NCI-H345 treated with DMSO at 0.1 percent for 48 hours (cell line): ENCODE results near the gene COA1.
"Not testable (repeated sequence)": the region's sequence is repeated elsewhere in the genome, so short reads cannot be mapped to it uniquely, and the experiment has no call there.

Source experiments
- DNase-seq: peaks from one replicate; lab custom pipeline; 2025; ENCODE audit not compliant: unreplicated experiment; lab: John Stamatoyannopoulos, UW

Gene COA1

DNA sequence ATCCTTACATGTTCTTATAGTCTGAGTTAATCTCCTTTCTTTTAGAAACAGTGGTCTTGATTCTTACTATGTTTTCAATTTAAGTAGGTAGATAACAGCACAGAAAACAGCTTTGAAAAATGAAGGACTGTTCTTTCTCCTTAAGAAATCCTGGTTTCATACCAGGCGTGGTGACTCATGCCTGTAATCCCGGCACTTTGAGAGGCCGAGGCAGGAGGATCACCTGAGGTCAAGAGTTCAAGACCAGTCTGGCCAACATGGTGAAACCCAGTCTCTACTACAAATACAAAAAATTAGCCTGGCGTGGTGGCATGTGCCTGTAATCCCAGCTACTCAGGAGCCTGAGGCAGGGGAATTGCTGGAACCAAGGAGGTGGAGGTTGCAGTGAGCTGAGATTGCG, 132.9 kb downstream of the COA1 start:
- not testable (repeated sequence) for DNase-seq

DNA sequence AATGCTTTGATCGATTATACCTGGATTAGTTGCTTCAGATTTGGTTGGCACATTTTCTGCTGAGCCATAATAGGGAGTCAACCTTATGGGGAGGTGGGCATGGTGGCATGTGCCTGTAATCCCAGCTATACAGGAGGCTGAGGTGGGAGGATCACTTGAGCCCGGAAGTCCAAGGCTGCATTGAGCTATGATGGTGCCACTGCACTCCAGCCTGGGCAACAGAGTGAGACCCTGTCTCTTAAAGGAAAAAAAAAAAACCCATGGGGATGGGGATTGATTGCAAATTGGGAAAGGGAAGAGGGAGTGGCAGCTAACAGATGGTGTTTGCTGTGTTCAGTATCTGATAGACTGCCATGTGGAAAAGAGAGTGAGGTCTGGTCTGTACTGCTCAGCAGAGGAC, 135.3 kb downstream of the COA1 start:
- DNase-seq = no peak

DNA sequence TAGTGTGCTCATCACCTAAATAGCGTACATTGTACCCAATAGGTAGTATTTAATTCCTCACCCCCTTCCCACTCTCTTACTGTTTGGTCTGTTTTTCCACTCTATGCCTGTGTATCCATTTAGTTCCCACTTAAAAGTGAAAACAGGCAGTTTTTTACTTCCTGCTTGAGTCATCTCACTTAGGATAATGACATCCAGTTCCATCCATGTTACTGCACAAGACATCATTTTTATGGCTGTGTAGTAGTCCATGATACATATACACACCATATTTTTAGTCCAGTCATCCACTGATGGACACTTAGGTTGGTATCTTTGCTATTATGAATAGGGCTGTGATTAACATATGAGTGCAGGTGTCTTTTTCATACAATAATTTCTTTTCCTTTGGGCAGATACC, 136.3 kb downstream of the COA1 start:
- DNase-seq = no peak

DNA sequence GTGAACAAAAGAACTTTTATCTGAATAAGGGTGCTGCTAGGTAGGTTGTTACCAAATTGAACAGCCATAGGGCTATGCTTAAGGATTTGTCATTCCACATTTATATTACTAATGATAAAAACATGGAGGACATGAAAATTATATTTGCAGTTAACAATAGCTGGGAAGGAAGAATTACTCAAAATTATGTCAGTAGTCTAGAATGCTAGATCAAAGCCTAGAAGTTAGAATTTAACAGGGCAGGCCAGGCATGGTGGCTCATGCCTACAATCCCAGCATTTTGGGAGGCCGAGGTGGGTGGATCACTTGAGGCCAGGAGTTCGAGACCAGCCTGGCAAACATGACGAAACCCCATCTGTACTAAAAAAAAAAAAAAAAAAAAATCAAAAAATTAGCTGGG, 137.0 kb downstream of the COA1 start:
- no peak for DNase-seq

DNA sequence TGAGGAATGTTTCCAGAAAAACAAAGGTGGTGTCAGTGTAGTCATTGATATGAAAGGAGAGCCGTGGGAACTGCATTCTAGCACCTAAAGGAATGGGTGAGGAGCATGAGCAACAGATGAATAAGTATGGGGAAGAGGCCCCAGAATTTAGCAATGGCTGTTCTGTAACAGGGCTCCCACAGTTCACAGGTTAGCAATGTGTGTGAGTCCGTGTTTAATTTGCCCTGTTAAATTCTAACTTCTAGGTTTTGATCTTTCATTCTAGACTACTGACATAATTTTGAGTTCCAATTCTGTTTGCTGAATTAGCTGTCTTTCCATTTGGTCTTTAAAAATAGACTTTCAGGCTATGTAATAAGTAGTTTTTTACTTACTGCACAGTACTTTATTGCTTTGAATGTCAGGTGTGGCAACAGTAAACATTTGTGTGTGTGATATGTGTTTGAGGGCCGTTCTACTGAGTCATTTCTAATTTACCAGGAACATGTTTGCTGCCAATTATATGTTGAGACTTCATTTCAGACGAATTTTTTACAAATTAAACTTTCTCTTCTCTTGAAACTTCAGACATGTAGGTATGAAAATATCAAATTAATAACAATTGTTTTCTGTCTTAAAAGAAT, 137.7 kb downstream of the COA1 start:
- DNase-seq = no peak

DNA sequence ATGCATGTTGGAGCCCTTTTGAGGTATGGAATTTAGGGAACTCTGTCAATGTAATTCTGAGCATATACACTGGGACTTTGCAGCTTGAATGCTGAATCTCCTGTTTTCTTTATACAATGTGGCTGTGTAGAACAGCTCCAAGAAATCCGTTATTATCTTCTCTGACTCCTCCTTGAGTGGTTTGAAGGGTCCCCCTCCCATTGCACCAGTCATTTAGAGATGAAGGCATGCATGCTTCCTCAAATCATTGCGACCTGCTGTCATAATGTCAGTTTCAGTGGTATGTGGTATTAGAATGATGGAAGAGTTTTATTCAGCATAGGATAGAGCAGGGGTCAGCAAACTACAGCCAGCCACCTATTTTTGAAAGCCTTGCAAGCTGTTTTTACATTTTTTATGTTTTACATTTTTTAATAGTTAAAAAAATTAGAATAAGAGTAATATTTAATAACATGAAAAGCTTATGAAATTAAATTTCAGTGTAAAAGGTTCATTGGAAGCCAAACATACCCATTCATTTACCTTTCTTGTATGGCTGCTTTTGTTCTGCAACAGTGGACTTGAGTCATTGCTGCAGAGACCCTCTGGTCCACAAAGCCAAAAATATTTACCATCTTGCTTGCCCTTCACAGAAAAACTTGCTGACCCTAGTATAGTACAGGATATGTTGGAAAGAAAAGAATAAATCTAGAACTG, 138.3 kb downstream of the COA1 start:
- no peak for DNase-seq

DNA sequence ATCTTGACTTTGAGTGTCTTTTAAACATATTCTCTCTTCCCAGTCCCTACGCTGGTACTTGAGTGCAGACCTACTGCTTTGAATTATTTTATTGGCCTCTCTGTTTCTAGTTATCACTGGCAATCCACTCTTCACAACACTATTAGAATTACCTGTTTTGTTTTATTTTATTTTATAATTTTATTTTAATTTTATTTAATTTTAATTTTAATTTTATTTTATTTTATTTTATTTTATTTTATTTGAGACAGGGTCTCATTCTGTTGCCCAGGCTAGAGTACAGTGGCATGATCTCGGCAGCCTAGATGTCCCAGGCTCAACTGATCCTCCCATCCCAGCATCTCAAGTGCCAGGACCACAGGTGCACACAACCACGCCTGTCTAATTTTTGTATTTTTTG, 139.6 kb downstream of the COA1 start:
- DNase-seq = no peak
